ENCODE measurements around the gene PLXNC1. TPM values are rescaled to one million over a fixed set of nuclear protein-coding genes. Genes with fewer than 3 reads are reported as not detected.

Gene PLXNC1
- total and polyA plus RNA-seq, 2 of the 8 experiments (the other 6 are each of a cell fraction or from before 2014, with no cell fraction given) = 0.83 to 2.0 TPM

DNA sequence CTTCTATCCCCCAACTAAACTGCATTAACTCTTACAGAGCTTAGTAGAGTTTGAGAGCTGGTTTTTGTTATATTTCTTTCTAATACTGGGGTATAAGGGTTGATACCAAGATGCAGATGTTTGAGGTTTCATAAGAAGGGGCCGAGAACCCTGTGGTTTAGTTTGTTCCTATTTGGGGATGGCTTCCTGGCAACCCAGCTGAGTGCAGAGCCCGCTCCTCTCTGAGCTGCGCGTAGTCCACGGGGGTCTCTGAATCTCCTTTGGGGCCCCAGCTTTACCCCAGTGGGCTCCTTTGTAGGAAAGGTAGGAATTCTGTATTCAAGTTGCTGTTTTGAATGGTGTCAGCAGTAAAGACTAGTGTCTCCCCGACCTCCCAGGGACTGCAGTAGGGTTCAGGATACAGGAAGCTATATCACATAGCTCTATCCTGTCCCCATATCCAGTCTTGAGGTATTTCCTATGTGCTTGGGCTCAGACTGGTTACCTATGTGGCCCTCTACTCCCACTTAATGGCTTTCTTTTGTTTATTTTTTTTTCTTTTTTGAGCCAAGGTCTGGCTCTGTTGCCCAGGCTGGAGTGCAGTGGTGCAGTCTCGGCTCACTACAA lies 25.4 kb downstream of the PLXNC1 start (continued):
- no peak for TF ChIP-seq JUN (IDR thresholded peaks at IDR 0.05; ENCODE audit: low read depth, low read length)
- TF ChIP-seq SRF (IDR thresholded peaks at IDR 0.05; ENCODE audit: low read depth, low read length) = no peak
- no peak for TF ChIP-seq E2F6 (IDR thresholded peaks at IDR 0.05)
- TF ChIP-seq BRCA1 (IDR thresholded peaks at IDR 0.05; ENCODE audit: low read depth, low read length) = no peak
- no peak for TF ChIP-seq CBX5 (IDR thresholded peaks at IDR 0.05; ENCODE audit: low read depth, low read length)
